ENCODE results near the gene SEMA6B.

- TF ChIP-seq POLR2A (IDR thresholded peaks at IDR 0.05), result no peak
- no peak for TF ChIP-seq CTCF (IDR thresholded peaks at IDR 0.05)
- no peak for TF ChIP-seq EP300 (IDR thresholded peaks at IDR 0.05)
- TF ChIP-seq POLR2AphosphoS5 (IDR thresholded peaks at IDR 0.05), result no peak
Observed at GRCh38 chr19:4516199-4516938, 43.1 kb downstream of the SEMA6B start.
